HL-60 (cell line): ENCODE data around the gene DNAJC24.

Source experiments
- DNase-seq, 2 experiments: peaks; one replicate each; pipeline ENCODE4 v3.0.0-alpha.2; 2010 to 2020; ENCODE audit warnings: low read depth in 1 of 2, low spot score in 1 of 2
- H3K27ac ChIP-seq: fragments of 250-450 bp; sonication (Bioruptor Pico); replicated peaks from 2 replicates; pipeline ENCODE4 v1.5.1; 2020; ENCODE audit warnings: mild to moderate bottlenecking, moderate library complexity
- H3K27me3 ChIP-seq: fragments of 250-450 bp; sonication (Bioruptor Pico); 2 replicates; pipeline ENCODE4 v1.5.1; 2021; ENCODE audit warnings: mild to moderate bottlenecking, moderate library complexity; ENCODE audit not compliant: insufficient read depth, poor library complexity, severe bottlenecking
- H3K4me3 ChIP-seq: replicated peaks from 2 replicates; pipeline ENCODE4 v1.5.1; 2011; ENCODE audit warnings: mild to moderate bottlenecking, control low read depth, low read length; ENCODE audit not compliant: insufficient read depth
- GABPA ChIP-seq: IDR thresholded peaks from 2 replicates; pipeline ENCODE4 v1.6.1; 2012; ENCODE audit warnings: low read depth
- POLR2AphosphoS5 ChIP-seq: IDR thresholded peaks from 2 replicates; pipeline ENCODE4 v1.6.1; 2012; ENCODE audit warnings: low read depth
- SPI1 ChIP-seq: IDR thresholded peaks from 2 replicates; pipeline ENCODE4 v1.6.1; 2012; ENCODE audit warnings: low read depth, mild to moderate bottlenecking, borderline replicate concordance
- TF ChIP-seq, protein P1 (sequence below): IDR thresholded peaks from one replicate; pipeline ENCODE4 v1.5.1; 2011; ENCODE audit warnings: low read length, control low read depth, inconsistent platforms; ENCODE audit not compliant: insufficient read depth
- TF ChIP-seq, protein P2 (sequence below): IDR thresholded peaks from 2 replicates; pipeline ENCODE4 v1.6.1; 2012; ENCODE audit warnings: low read depth; ENCODE audit not compliant: insufficient replicate concordance

Gene DNAJC24

DNA sequence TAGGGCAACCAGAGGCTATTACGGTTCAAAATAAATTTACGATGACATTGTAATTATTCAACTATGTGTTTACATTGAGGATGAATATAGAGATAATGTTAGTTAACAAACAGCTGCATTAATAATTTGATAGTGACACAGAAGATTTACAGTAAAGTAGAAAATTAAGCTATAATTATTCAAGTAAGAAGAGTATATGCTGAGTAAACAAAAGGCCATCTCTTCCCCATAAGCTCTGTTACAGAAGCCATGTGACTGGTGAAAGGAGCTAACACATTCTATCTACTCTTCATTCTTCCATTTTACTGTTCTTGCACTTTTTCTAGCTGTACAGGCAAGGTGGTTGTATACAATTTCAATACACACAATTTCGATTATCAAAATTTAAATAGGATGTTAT lies 85.5 kb downstream of the DNAJC24 start:
- no peak for TF ChIP-seq POLR2AphosphoS5
- TF ChIP-seq GABPA, result no peak
- TF ChIP-seq, protein P1, sequence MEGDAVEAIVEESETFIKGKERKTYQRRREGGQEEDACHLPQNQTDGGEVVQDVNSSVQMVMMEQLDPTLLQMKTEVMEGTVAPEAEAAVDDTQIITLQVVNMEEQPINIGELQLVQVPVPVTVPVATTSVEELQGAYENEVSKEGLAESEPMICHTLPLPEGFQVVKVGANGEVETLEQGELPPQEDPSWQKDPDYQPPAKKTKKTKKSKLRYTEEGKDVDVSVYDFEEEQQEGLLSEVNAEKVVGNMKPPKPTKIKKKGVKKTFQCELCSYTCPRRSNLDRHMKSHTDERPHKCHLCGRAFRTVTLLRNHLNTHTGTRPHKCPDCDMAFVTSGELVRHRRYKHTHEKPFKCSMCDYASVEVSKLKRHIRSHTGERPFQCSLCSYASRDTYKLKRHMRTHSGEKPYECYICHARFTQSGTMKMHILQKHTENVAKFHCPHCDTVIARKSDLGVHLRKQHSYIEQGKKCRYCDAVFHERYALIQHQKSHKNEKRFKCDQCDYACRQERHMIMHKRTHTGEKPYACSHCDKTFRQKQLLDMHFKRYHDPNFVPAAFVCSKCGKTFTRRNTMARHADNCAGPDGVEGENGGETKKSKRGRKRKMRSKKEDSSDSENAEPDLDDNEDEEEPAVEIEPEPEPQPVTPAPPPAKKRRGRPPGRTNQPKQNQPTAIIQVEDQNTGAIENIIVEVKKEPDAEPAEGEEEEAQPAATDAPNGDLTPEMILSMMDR, result no peak
- TF ChIP-seq, protein P2, sequence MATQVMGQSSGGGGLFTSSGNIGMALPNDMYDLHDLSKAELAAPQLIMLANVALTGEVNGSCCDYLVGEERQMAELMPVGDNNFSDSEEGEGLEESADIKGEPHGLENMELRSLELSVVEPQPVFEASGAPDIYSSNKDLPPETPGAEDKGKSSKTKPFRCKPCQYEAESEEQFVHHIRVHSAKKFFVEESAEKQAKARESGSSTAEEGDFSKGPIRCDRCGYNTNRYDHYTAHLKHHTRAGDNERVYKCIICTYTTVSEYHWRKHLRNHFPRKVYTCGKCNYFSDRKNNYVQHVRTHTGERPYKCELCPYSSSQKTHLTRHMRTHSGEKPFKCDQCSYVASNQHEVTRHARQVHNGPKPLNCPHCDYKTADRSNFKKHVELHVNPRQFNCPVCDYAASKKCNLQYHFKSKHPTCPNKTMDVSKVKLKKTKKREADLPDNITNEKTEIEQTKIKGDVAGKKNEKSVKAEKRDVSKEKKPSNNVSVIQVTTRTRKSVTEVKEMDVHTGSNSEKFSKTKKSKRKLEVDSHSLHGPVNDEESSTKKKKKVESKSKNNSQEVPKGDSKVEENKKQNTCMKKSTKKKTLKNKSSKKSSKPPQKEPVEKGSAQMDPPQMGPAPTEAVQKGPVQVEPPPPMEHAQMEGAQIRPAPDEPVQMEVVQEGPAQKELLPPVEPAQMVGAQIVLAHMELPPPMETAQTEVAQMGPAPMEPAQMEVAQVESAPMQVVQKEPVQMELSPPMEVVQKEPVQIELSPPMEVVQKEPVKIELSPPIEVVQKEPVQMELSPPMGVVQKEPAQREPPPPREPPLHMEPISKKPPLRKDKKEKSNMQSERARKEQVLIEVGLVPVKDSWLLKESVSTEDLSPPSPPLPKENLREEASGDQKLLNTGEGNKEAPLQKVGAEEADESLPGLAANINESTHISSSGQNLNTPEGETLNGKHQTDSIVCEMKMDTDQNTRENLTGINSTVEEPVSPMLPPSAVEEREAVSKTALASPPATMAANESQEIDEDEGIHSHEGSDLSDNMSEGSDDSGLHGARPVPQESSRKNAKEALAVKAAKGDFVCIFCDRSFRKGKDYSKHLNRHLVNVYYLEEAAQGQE, result no peak
- no peak for TF ChIP-seq SPI1
- H3K27ac ChIP-seq, result no peak overlapping the region
- no peaks in the 10 kb centered on the region for H3K27me3 ChIP-seq
- H3K4me3 ChIP-seq, result no peak overlapping the region
- DNase-seq, result no peak

DNA sequence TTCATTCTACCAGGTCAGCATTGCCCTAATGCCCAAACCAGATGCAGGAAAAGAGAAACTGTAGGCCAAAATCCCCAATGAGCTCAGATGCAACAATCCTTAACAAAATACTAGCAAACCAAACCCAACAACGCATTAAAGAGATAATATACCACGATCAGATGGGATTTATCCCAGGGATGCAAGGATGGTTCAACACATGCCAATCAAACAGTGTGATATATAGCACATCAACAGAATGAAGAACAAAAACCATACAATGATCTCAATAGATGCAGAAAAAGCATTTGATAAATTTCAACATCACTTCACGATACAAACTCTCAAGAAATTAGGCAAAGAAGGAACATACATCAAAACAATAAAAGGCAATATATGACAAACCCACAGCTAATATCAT lies 94.8 kb downstream of the DNAJC24 start:
- DNase-seq, result no peak
- H3K27me3 ChIP-seq, result no peaks in the 10 kb centered on the region
- TF ChIP-seq, protein P2, result no peak
- no peak for TF ChIP-seq GABPA
- no peak for TF ChIP-seq SPI1
- no peak for TF ChIP-seq POLR2AphosphoS5
- TF ChIP-seq, protein P1, result no peak
- H3K4me3 ChIP-seq, result no peak overlapping the region
- H3K27ac ChIP-seq, result no peak overlapping the region

DNA sequence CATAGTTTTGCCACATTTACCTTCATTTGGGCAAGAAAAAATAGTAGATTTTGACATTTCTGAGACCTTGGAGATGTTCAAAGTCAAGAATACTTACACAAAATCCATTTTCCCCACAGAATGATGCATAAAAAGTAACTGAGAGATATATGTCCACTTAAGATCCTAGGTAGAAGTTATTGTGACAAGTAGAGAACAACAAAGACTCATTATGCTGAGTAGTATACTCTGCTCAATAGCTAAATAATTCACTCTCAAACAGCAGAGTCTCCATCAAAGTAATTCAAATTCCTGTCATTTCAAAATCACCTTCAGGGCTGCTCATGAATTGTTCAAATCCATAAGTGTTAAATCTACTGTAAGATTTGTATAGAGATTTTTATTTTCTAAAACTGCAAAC lies 104.4 kb downstream of the DNAJC24 start:
- TF ChIP-seq POLR2AphosphoS5, result no peak
- no peak for TF ChIP-seq SPI1
- TF ChIP-seq GABPA, result no peak
- TF ChIP-seq, protein P1, result no peak
- TF ChIP-seq, protein P2, result no peak

More for the DNA sequence above, 104.4 kb downstream of the DNAJC24 start:
- no peak overlapping the region for H3K4me3 ChIP-seq
- H3K27me3 ChIP-seq, result no peaks in the 10 kb centered on the region
- no peak overlapping the region for H3K27ac ChIP-seq
- no peak for DNase-seq
